ENCODE data around the gene IFT81. TPM values are rescaled to one million over a fixed set of nuclear protein-coding genes. Genes with fewer than 3 reads are reported as not detected.

Gene IFT81
- total RNA-seq, 1 experiment from 2014 or later, result 8.5 TPM

DNA sequence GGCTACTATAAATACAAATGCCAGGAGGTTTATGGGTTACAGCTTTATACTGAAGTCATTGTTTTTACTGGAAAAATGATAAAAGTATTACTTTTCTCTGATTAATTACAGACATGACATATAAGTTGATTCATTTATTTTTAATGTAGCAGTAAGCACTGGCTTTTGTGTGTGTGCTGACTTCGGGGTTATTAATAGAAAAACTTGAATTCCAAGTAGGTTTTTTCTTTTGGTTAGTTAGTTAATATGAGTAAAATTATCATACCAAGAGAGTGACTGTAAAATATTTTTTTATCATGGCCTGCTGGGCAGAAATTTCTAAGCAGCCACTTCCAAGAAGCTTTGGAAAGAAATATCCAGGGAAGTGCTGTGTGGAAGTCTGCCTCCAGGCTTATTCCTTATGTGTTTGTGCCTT is 56.4 kb downstream of the IFT81 start:
- Mint-ChIP-seq H3K4me3 (ENCODE audit: unreplicated experiment) (no peak overlapping the region), H3K27me3 (ENCODE audit: insufficient read depth, unreplicated experiment) (no peaks in the 10 kb centered on the region)
- CTCF ChIA-PET, result interaction anchor here (0.5 to 0.6 kb wide), 4 partner anchors 11 to 268 kb away, joined by 3 to 5 read pairs (median 3); no protein-coding TSS in a partner anchor

DNA sequence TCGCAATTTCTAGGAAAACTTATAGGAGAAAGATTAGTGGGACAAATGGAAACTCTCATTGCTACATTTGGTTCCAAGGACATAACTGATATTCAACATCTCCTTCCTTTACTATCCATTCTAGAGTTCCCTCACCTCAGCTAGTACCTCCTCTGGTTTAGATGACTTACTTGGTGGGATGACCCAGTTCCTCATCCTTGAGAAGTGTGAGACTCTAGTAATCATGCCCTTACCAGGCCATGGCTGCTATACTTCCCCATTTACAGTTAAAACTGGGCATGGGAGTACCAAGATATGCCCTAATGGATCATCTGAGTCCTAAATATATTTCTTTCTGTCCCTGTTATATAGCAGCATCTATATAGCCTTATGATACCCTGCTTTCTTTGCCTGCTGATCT is 58.1 kb downstream of the IFT81 start:
- CTCF ChIA-PET, result interaction anchor here (0.6 kb wide), 1 partner anchor 260 kb away, joined by 3 read pairs; no protein-coding TSS in a partner anchor
- no TSS peak for BruUV-seq (replicated peaks)
- Mint-ChIP-seq H3K9me3 (ENCODE audit: unreplicated experiment) (peaks cover 16% of the 10 kb centered on the region), H3K4me3 (ENCODE audit: unreplicated experiment) (no peak overlapping the region), H3K4me1 (ENCODE audit: insufficient read depth, unreplicated experiment) (no peaks in the 10 kb centered on the region), H3K36me3 (ENCODE audit: insufficient read depth, unreplicated experiment) (peaks cover 15% of the 10 kb centered on the region), H3K27me3 (ENCODE audit: insufficient read depth, unreplicated experiment) (no peaks in the 10 kb centered on the region), H3K27ac (ENCODE audit: low read depth, unreplicated experiment) (no peak overlapping the region)
- DNase-seq (ENCODE audit: unreplicated experiment), result no peak
- POLR2A ChIA-PET, result interaction anchor here (0.6 to 1.2 kb wide), 3 partner anchors 11 to 39 kb away, joined by 3 read pairs; no protein-coding TSS in a partner anchor
- intact Hi-C loops (cut with micrococcal nuclease), result no loop called here
- TF ChIP-seq, protein P1, sequence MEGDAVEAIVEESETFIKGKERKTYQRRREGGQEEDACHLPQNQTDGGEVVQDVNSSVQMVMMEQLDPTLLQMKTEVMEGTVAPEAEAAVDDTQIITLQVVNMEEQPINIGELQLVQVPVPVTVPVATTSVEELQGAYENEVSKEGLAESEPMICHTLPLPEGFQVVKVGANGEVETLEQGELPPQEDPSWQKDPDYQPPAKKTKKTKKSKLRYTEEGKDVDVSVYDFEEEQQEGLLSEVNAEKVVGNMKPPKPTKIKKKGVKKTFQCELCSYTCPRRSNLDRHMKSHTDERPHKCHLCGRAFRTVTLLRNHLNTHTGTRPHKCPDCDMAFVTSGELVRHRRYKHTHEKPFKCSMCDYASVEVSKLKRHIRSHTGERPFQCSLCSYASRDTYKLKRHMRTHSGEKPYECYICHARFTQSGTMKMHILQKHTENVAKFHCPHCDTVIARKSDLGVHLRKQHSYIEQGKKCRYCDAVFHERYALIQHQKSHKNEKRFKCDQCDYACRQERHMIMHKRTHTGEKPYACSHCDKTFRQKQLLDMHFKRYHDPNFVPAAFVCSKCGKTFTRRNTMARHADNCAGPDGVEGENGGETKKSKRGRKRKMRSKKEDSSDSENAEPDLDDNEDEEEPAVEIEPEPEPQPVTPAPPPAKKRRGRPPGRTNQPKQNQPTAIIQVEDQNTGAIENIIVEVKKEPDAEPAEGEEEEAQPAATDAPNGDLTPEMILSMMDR (IDR thresholded peaks at IDR 0.05; ENCODE audit: unreplicated experiment), result no peak

More for the DNA sequence above, 56.4 kb downstream of the IFT81 start:
- intact Hi-C loops (cut with micrococcal nuclease), result no loop called here
- H3K27ac Mint-ChIP-seq (ENCODE audit: low read depth, unreplicated experiment), result no peak overlapping the region
- TF ChIP-seq, protein P1 (IDR thresholded peaks at IDR 0.05; ENCODE audit: unreplicated experiment), result no peak
- no peaks in the 10 kb centered on the region for H3K4me1 Mint-ChIP-seq (ENCODE audit: insufficient read depth, unreplicated experiment)
- POLR2A ChIA-PET, result no interaction called here
- BruUV-seq (replicated peaks), result no TSS peak
- H3K36me3 Mint-ChIP-seq (ENCODE audit: insufficient read depth, unreplicated experiment), result peaks cover 15% of the 10 kb centered on the region
- no peak for DNase-seq (ENCODE audit: unreplicated experiment)
- H3K9me3 Mint-ChIP-seq (ENCODE audit: unreplicated experiment), result peaks cover under 1% of the 10 kb centered on the region

DNA sequence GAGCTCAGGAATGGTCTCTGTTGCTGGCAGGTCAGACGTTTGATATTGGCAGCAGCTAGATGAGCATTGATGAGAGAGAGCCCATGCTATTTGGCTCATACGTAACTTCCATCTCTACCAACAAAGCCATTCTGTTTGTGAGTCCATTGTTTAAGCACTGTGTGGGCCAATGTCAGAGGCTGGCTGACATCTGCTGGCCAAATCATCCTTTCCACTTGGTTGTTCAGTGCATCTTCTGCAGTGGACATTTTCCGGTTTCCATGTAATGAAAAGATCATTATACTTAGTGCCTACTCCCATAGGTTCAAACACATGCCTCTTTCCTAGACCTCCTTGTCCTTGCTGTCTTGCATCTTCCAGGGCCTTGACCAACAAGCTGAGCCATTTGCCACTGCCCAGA is 59.2 kb downstream of the IFT81 start:
- ChIA-PET POLR2A (no interaction called here), CTCF (no interaction called here)
- DNase-seq (ENCODE audit: unreplicated experiment), result no peak
- Mint-ChIP-seq H3K27me3 (ENCODE audit: insufficient read depth, unreplicated experiment) (no peaks in the 10 kb centered on the region), H3K4me3 (ENCODE audit: unreplicated experiment) (no peak overlapping the region), H3K27ac (ENCODE audit: low read depth, unreplicated experiment) (no peak overlapping the region), H3K9me3 (ENCODE audit: unreplicated experiment) (peaks cover 16% of the 10 kb centered on the region), H3K4me1 (ENCODE audit: insufficient read depth, unreplicated experiment) (no peaks in the 10 kb centered on the region), H3K36me3 (ENCODE audit: insufficient read depth, unreplicated experiment) (peaks cover 15% of the 10 kb centered on the region)
- intact Hi-C loops (cut with micrococcal nuclease), result no loop called here
- TF ChIP-seq, protein P1 (IDR thresholded peaks at IDR 0.05; ENCODE audit: unreplicated experiment), result no peak
- BruUV-seq (replicated peaks), result no TSS peak

DNA sequence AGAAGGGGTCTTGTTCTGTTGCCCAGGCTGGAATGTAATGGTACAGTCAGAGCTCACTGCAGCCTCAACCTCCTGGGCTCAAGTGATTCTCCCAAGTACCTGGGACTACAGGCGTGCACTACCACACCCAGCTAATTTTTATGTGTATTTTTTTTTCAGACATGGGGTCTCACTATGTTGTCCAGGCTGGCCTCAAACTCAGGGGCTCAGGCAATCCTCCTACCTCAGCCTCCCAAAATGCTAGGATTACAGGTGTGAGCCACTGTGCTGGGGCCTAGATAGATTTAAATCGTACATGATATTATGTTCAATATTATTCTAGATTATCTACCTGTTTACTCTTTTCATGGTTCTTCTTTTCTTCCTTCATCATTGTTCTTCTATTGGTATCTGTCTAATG is 61.5 kb downstream of the IFT81 start:
- ChIA-PET CTCF (no interaction called here), POLR2A (interaction anchor here (0.6 kb wide), 2 partner anchors 9 to 705 kb away, joined by 3 read pairs; no protein-coding TSS in a partner anchor)
- TF ChIP-seq, protein P1 (IDR thresholded peaks at IDR 0.05; ENCODE audit: unreplicated experiment), result no peak
- peaks cover 31% of the 10 kb centered on the region for H3K9me3 Mint-ChIP-seq (ENCODE audit: unreplicated experiment)
- H3K4me1 Mint-ChIP-seq (ENCODE audit: insufficient read depth, unreplicated experiment), result no peaks in the 10 kb centered on the region
- no peak overlapping the region for H3K27ac Mint-ChIP-seq (ENCODE audit: low read depth, unreplicated experiment)
- H3K36me3 Mint-ChIP-seq (ENCODE audit: insufficient read depth, unreplicated experiment), result peaks cover 8% of the 10 kb centered on the region
- no peaks in the 10 kb centered on the region for H3K27me3 Mint-ChIP-seq (ENCODE audit: insufficient read depth, unreplicated experiment)
- no peak overlapping the region for H3K4me3 Mint-ChIP-seq (ENCODE audit: unreplicated experiment)
- intact Hi-C loops (cut with micrococcal nuclease), result no loop called here
- BruUV-seq (replicated peaks), result no TSS peak
- no peak for DNase-seq (ENCODE audit: unreplicated experiment)
